HCT116 (cell line): ENCODE results near the gene TNNC1. TPM values are rescaled to one million over a fixed set of nuclear protein-coding genes. Genes with fewer than 3 reads are reported as not detected.

Experiments
- ATAC-seq: fragments of 200-7000 bp; cut with Tn5 transposase; 2 replicates; pipeline ENCODE4 v1.9.1; 2020; ENCODE audit warnings: mild to moderate bottlenecking, moderate library complexity
- BruUV-seq: library from RNA; stranded (reverse); fragments of 400-500 nt; replicated peaks from 2 replicates; lab custom pipeline; 2021; lab: Mats Ljungman, UMichigan
- CTCF ChIA-PET: fragments of 300-600 bp; sonication (Branson Sonifier 250); formaldehyde crosslinking; loops from one replicate; lab custom pipeline; 2021; ENCODE audit warnings: antibody characterized with exemption; lab: Charles Lee
- POLR2A ChIA-PET: fragments of 300-600, 350-600 bp; sonication (Branson Sonifier 250); formaldehyde crosslinking; loops from one replicate; lab custom pipeline; 2021; ENCODE audit warnings: antibody characterized with exemption; lab: Charles Lee
- RAD21 ChIA-PET, 2 experiments: fragments of 300-600 bp; sonication (Branson Sonifier 250); formaldehyde crosslinking; loops; one replicate each; lab custom pipeline; 2023; ENCODE audit warnings: low total read pairs in 2 of 2; ENCODE audit not compliant: uncharacterized antibody in 2 of 2, unreplicated experiment in 2 of 2, low non-redundant PET in 1 of 2; lab: Charles Lee
- DNase-seq: peaks from one replicate; pipeline ENCODE4 v3.0.0-alpha.2; 2010; ENCODE audit warnings: low read depth, low spot score
- H2AFZ ChIP-seq: fragments of 200-600 bp; shearing (Covaris generic), sonication (generic); 2 replicates; pipeline ENCODE4 v1.6.1; 2017; ENCODE audit warnings: low read depth, mixed run types, mixed read lengths, antibody characterized with exemption, low read length; ENCODE audit not compliant: poor library complexity, severe bottlenecking
- H3K27ac ChIP-seq: 2 replicates; pipeline ENCODE4 v1.5.1; 2012; ENCODE audit warnings: low read depth, low read length
- H3K27me3 ChIP-seq: fragments of 200-600 bp; sonication (generic); 2 replicates; pipeline ENCODE4 v1.6.1; 2016; ENCODE audit warnings: mixed run types, low read length, mixed read lengths; ENCODE audit not compliant: insufficient read depth
- H3K36me3 ChIP-seq, 2 experiments: fragments of 200-500 bp in 1 of 2; fragments of 200-600 bp in 1 of 2; sonication (Bioruptor generic) in 1 of 2; sonication (generic) in 1 of 2; 2 replicates each; pipeline versions ENCODE4 v1.5.1 to v1.6.1; 2014 to 2016; ENCODE audit warnings: low read length in 2 of 2, inconsistent platforms in 1 of 2, mixed read lengths in 1 of 2, mixed run types in 1 of 2; ENCODE audit not compliant: insufficient read depth in 2 of 2, control insufficient read depth in 1 of 2
- H3K4me1 ChIP-seq, 2 experiments: fragments of 200-600 bp in 1 of 2; sonication (generic) in 1 of 2; 2 replicates each; pipeline versions ENCODE4 v1.5.1 to v1.6.1; 2012 to 2017; ENCODE audit warnings: low read length in 2 of 2, inconsistent platforms in 1 of 2, mild to moderate bottlenecking in 1 of 2, mixed read lengths in 1 of 2, mixed run types in 1 of 2, moderate library complexity in 1 of 2; ENCODE audit not compliant: insufficient read depth in 2 of 2, control insufficient read depth in 1 of 2
- H3K4me2 ChIP-seq: fragments of 200-600 bp; sonication (generic); 2 replicates; pipeline ENCODE4 v1.6.1; 2017; ENCODE audit warnings: mixed run types, low read length, mixed read lengths
- H3K4me3 ChIP-seq, 2 experiments: fragments of 200-600 bp in 1 of 2; sonication (generic) in 1 of 2; replicated peaks in 1 of 2; 2 replicates each; pipeline ENCODE4 v1.5.1; 2011 to 2016; ENCODE audit warnings: low read length in 2 of 2, control low read depth in 1 of 2, low read depth in 1 of 2, mild to moderate bottlenecking in 1 of 2, mixed read lengths in 1 of 2, mixed run types in 1 of 2
- H3K79me2 ChIP-seq: fragments of 200-600 bp; sonication (generic); 2 replicates; pipeline ENCODE4 v1.6.1; 2017; ENCODE audit warnings: mild to moderate bottlenecking, mixed run types, low read length, moderate library complexity, mixed read lengths; ENCODE audit not compliant: insufficient read depth
- H3K9ac ChIP-seq: fragments of 200-600 bp; sonication (generic); 2 replicates; pipeline ENCODE4 v1.6.1; 2016; ENCODE audit warnings: low read length, mixed read lengths
- H3K9me2 ChIP-seq: fragments of 200-600 bp; sonication (generic), shearing (Covaris generic); 2 replicates; pipeline ENCODE4 v1.6.1; 2017; ENCODE audit warnings: mixed run types, mild to moderate bottlenecking, moderate library complexity; ENCODE audit not compliant: insufficient read depth
- H3K9me3 ChIP-seq, 2 experiments: fragments of 200-500 bp in 1 of 2; fragments of 200-600 bp in 1 of 2; sonication (Bioruptor generic) in 1 of 2; sonication (generic) in 1 of 2; 2 replicates each; pipeline ENCODE4 v1.6.1; 2014 to 2017; ENCODE audit warnings: low read length in 2 of 2, mixed read lengths in 2 of 2, inconsistent platforms in 1 of 2, low read depth in 1 of 2, mild to moderate bottlenecking in 1 of 2, mixed run types in 1 of 2, moderate library complexity in 1 of 2; ENCODE audit not compliant: control insufficient read depth in 1 of 2, insufficient read depth in 1 of 2
- H4K20me1 ChIP-seq: fragments of 200-600 bp; sonication (generic), shearing (Covaris generic); 2 replicates; pipeline ENCODE4 v1.6.1; 2017; ENCODE audit warnings: mixed run types, mild to moderate bottlenecking, moderate library complexity; ENCODE audit not compliant: insufficient read depth
- EGR1 ChIP-seq: IDR thresholded peaks from 2 replicates; pipeline ENCODE4 v1.6.1; 2012; ENCODE audit warnings: low read depth
- ELF1 ChIP-seq: IDR thresholded peaks from 2 replicates; pipeline ENCODE4 v1.6.1; 2012; ENCODE audit warnings: low read depth, borderline replicate concordance
- EZH2 ChIP-seq: fragments of 200-600 bp; sonication (generic); IDR thresholded peaks from 2 replicates; pipeline ENCODE4 v1.6.1; 2017; ENCODE audit warnings: antibody characterized with exemption, mixed run types
- EZH2phosphoT487 ChIP-seq: fragments of 200-600 bp; IDR thresholded peaks from 2 replicates; pipeline ENCODE4 v1.6.1; 2018; ENCODE audit warnings: antibody characterized with exemption, borderline replicate concordance
- FOSL1 ChIP-seq: IDR thresholded peaks from 2 replicates; pipeline ENCODE4 v1.6.1; 2012; ENCODE audit warnings: low read depth
- POLR2AphosphoS5 ChIP-seq: IDR thresholded peaks from 2 replicates; pipeline ENCODE4 v1.6.1; 2011; ENCODE audit warnings: mild to moderate bottlenecking, low read depth, low read length, moderate library complexity
- SRF ChIP-seq: IDR thresholded peaks from 2 replicates; pipeline ENCODE4 v1.6.1; 2012; ENCODE audit warnings: low read depth
- YY1 ChIP-seq: IDR thresholded peaks from 2 replicates; pipeline ENCODE4 v1.6.1; 2011; ENCODE audit warnings: low read length, low read depth, moderate library complexity, mild to moderate bottlenecking; ENCODE audit not compliant: insufficient replicate concordance; ENCODE audit errors: extremely low read depth
- ZFX ChIP-seq: fragments of 450-650 bp; IDR thresholded peaks from 2 replicates; pipeline ENCODE4 v1.6.1; 2017
- ZNF274 ChIP-seq: fragments of 200-500 bp; sonication (Bioruptor generic); IDR thresholded peaks from 2 replicates; pipeline ENCODE4 v1.6.1; 2014; ENCODE audit warnings: mild to moderate bottlenecking, low read depth, low read length, inconsistent platforms
- intact Hi-C: fragments of 100-400 bp; cut with micrococcal nuclease; formaldehyde crosslinking; loops from 2 replicates; pipeline ENCODE4 v1.10.0; 2022
- total RNA-seq: library from RNA; stranded (reverse); gene quantifications from one replicate; pipeline ENCODE4 v1.2.1, GENCODE V29; 2021; ENCODE audit not compliant: unreplicated experiment
- TF ChIP-seq, protein P1 (sequence below): IDR thresholded peaks from 2 replicates; pipeline ENCODE4 v1.6.1; 2012

TNNC1 gene
- total RNA-seq, 1 experiment from 2014 or later = 2.2 TPM

DNA sequence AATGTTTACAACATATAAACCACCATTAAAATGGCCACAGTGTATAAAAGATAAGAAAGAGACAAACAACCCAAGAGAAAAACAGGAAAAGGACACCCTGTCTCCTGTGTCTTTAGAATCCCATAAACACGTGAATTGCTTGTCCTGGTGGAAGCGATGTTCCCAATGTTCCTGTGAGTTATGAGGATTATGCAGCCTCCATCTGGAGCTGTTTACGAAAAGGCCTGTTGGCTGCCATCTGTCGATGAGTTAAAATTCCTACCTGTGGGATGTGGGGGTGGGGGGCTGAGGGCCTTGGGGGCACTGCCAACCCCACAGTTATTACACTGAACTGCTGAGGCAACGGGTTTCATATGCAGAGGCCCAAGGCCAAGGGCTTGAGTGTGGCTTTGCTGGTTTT is 15.2 kb upstream of the TNNC1 start:
- no peak for ATAC-seq
- H3K79me2 ChIP-seq = peaks cover 38% of the 10 kb centered on the region

GRCh38 chr3:52468336-52468735 is 14.5 kb upstream of the TNNC1 start:
- Histone ChIP-seq H3K79me2 (peaks cover 41% of the 10 kb centered on the region), H3K27ac (no peak overlapping the region)
- POLR2A ChIA-PET = no interaction called here
- CTCF ChIA-PET = no interaction called here
- TF ChIP-seq EZH2phosphoT487 = no peak
- TF ChIP-seq, all 23 proteins: peak for 0
- H3K36me3 ChIP-seq = peaks cover 13 to 21% of the 10 kb centered on the region in 2 experiments
- intact Hi-C loops = no loop called here
- H3K27me3 ChIP-seq = no peaks in the 10 kb centered on the region
- no peak overlapping the region for H3K4me2 ChIP-seq
- H2AFZ ChIP-seq = no peak overlapping the region
- DNase-seq = no peak
- H3K9ac ChIP-seq = no peak overlapping the region
- ATAC-seq = no peak
- no peak overlapping the region for H3K4me3 ChIP-seq
- H3K4me1 ChIP-seq = no peaks in the 10 kb centered on the region
- H3K9me2 ChIP-seq = no peaks in the 10 kb centered on the region
- no TSS peak for BruUV-seq
- RAD21 ChIA-PET = no interaction called here
- H3K9me3 ChIP-seq = no peaks in the 10 kb centered on the region
- no peaks in the 10 kb centered on the region for H4K20me1 ChIP-seq

More for the DNA sequence above, 15.2 kb upstream of the TNNC1 start:
- Histone ChIP-seq H3K9me3 (no peaks in the 10 kb centered on the region), H3K9me2 (no peaks in the 10 kb centered on the region), H3K4me2 (no peak overlapping the region), H3K9ac (no peak overlapping the region), H4K20me1 (no peaks in the 10 kb centered on the region), H3K4me3 (no peak overlapping the region), H3K4me1 (no peaks in the 10 kb centered on the region), H3K36me3 (peaks cover 15 to 27% of the 10 kb centered on the region in 2 experiments), H3K27me3 (no peaks in the 10 kb centered on the region), H3K27ac (no peak overlapping the region), H2AFZ (no peak overlapping the region)
- no peak for DNase-seq
- no TSS peak for BruUV-seq
- intact Hi-C loops = no loop called here
- RAD21 ChIA-PET = no interaction called here
- no peak for TF ChIP-seq EZH2
- POLR2A ChIA-PET = interaction anchor here (0.7 kb wide), 1 partner anchor 236 kb away, joined by 3 read pairs; no protein-coding TSS in a partner anchor
- CTCF ChIA-PET = no interaction called here

DNA sequence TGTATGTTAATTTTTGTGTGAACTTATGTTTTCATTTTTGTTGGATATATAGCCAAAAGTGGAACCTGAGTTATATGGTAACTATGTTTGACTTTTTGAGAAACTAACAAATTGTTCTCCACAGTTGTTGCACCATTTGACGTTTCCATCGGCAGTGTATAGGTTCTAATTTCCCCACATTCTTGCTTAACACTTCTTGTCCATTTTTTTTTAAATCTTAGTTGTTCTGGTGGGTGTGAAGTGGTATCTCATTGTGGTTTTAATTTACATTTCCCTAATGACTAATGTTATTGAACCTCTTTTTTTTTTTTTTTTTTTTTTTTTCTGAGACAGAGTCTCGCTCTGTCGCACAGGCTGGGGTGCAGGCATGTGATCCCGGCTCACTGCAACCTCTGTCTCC is 9.6 kb upstream of the TNNC1 start:
- Histone ChIP-seq H3K27ac (no peak overlapping the region), H3K9me3 (no peaks in the 10 kb centered on the region), H3K79me2 (peaks cover 54% of the 10 kb centered on the region), H3K9ac (no peak overlapping the region), H2AFZ (no peak overlapping the region), H3K4me2 (no peak overlapping the region), H3K4me3 (no peak overlapping the region), H3K36me3 (peaks cover 21 to 32% of the 10 kb centered on the region in 2 experiments), H4K20me1 (no peaks in the 10 kb centered on the region), H3K27me3 (no peaks in the 10 kb centered on the region), H3K4me1 (no peaks in the 10 kb centered on the region), H3K9me2 (no peaks in the 10 kb centered on the region)
- intact Hi-C loops = no loop called here
- ChIA-PET RAD21 (no interaction called here), POLR2A (no interaction called here), CTCF (no interaction called here)
- no peak for TF ChIP-seq FOSL1
- no peak for TF ChIP-seq SRF
- TF ChIP-seq ELF1 = no peak
- no peak for TF ChIP-seq YY1
- TF ChIP-seq, protein P1, sequence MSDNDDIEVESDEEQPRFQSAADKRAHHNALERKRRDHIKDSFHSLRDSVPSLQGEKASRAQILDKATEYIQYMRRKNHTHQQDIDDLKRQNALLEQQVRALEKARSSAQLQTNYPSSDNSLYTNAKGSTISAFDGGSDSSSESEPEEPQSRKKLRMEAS = no peak
- TF ChIP-seq ZFX = no peak
- no peak for TF ChIP-seq EGR1
- TF ChIP-seq EZH2 = no peak
- TF ChIP-seq POLR2AphosphoS5 = no peak
- no peak for TF ChIP-seq ZNF274
- no peak for ATAC-seq
- no peak for DNase-seq
- BruUV-seq = no TSS peak
